AG04449 (cell line): ENCODE results near the gene CA4.

ENCODE experiments used
- CTCF ChIA-PET: fragments of 350-600 bp; formaldehyde crosslinking; extraction: SDS; loops from one replicate; lab custom pipeline; 2021; ENCODE audit warnings: antibody characterized with exemption; lab: Yijun Ruan, JAX
- POLR2A ChIA-PET: fragments of 400-600, 350-600 bp; formaldehyde crosslinking; extraction: SDS; loops from one replicate; lab custom pipeline; 2020; ENCODE audit warnings: antibody characterized with exemption, inconsistent platforms; lab: Yijun Ruan, JAX
- DNase-seq: peaks from one replicate; pipeline ENCODE4 v3.0.0-alpha.2; 2010; ENCODE audit warnings: low read depth, low spot score
- H3K4me3 ChIP-seq: 2 replicates; pipeline ENCODE4 v1.5.1; 2011; ENCODE audit warnings: low read depth, mild to moderate bottlenecking, control low read depth, low read length
- TF ChIP-seq, protein P1 (sequence below): IDR thresholded peaks from one replicate; pipeline ENCODE4 v1.5.1; 2011; ENCODE audit warnings: mild to moderate bottlenecking, moderate library complexity, low read length, control low read depth, inconsistent platforms; ENCODE audit not compliant: insufficient read depth; ENCODE audit errors: missing control alignments

Gene CA4

DNA sequence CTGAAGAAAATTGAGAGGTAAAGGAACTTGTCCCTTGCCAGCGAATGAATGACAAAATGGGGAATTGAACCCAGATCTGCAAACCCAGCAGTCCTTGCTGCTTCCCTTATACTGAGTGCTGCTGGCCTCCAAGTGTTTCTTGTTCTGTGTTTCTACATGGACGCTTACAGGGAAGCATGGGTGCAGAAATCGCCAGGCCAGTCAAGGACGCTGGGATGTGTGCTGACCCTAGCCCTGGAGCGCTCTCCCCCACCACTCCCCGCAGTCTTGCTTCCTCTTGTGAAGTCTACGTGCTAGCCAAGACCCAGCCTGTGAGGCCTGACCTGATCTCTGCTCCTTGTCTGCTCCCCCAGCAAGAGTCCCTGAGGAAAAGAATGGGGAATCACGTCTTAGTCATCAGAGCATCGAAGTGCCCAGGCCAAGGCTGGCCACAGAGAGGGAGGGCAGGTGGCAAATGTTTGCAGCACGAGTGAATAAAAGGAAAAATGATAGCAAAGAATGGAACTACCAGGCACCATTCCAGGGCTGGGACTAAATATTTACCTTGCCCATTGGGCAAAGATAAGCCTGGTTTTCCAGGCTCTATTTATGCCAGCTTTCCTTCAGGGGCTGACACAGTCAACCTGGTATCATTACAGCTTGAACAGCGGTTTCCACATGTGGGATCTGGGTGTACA is 17.4 kb downstream of the CA4 start:
- ChIA-PET CTCF (interaction anchor here (1.0 to 1.2 kb wide), 2 partner anchors 25 to 27 kb away, joined by 3 to 4 read pairs; no protein-coding TSS in a partner anchor), POLR2A (no interaction called here)
- no peak for DNase-seq
- TF ChIP-seq, protein P1, sequence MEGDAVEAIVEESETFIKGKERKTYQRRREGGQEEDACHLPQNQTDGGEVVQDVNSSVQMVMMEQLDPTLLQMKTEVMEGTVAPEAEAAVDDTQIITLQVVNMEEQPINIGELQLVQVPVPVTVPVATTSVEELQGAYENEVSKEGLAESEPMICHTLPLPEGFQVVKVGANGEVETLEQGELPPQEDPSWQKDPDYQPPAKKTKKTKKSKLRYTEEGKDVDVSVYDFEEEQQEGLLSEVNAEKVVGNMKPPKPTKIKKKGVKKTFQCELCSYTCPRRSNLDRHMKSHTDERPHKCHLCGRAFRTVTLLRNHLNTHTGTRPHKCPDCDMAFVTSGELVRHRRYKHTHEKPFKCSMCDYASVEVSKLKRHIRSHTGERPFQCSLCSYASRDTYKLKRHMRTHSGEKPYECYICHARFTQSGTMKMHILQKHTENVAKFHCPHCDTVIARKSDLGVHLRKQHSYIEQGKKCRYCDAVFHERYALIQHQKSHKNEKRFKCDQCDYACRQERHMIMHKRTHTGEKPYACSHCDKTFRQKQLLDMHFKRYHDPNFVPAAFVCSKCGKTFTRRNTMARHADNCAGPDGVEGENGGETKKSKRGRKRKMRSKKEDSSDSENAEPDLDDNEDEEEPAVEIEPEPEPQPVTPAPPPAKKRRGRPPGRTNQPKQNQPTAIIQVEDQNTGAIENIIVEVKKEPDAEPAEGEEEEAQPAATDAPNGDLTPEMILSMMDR, result no peak
- no peak overlapping the region for H3K4me3 ChIP-seq

DNA sequence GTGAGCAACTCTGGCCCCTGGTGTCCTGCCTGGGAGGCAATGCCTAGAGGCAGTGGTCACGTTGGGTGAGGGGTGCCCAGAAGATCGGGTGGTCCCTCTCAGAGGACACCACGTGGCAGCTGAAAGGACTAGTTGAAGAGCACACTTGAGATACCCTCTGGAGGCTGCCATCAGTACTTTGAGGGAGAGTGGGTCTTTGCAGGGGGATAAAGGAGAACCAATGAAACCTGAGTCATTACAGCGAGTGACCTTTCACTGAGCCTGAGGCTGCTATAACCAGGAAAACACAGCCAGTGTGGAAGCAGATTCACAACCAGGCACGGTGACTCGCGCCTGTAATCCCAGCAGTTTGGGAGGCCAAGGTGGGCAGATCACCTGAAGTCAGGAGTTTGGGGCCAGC is 18.9 kb downstream of the CA4 start:
- CTCF ChIA-PET, result no interaction called here
- TF ChIP-seq, protein P1, result no peak
- no peak overlapping the region for H3K4me3 ChIP-seq
- POLR2A ChIA-PET, result no interaction called here
- DNase-seq, result no peak

DNA sequence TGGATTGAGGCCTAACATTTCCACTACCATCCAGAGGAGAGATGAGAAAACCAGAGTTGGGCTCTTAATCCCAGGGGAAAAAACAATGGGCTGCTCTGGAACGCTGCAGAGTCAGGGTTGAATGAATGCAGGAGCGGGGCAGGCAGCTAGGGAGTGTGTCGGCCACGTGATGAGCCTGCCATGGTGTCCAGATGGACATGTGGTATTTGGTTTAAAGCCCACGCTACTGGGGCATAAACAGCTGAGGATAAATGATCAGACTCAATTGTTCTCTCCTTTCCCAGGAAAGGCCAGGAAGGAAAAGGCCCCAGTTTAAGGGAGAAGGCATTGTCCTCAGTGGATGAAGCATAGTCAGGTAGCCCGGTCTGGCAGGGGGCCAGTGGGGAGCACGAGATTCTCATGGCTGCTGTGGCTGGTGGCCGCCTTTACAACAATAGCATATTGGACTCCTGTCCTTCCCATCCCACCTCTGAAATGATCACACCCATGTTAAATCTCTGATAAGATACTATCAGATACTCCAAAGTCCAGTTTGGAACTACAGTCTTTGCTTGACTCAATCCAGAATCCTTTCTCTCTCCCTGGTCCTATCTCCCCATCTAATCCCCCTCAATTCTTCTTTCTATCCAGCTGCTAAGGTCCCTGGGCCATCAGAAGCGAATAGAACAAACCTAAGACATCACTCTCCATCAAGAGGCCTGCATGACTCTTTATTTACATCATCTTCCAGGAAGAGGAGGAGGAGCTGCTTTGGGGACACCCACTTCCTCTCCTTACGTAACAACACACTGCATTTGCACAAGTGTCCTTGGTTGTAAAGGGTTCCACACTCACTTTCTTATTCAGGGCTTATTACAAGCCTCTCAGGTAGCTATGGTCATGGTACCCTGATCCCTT is 20.4 kb downstream of the CA4 start:
- ChIA-PET CTCF (interaction anchor here (0.6 to 2.8 kb wide), 4 partner anchors 21 to 233 kb away, joined by 3 to 32 read pairs (median 6); partner anchors contain the start of gene CA4), POLR2A (no interaction called here)
- H3K4me3 ChIP-seq, result no peak overlapping the region
- TF ChIP-seq, protein P1, result no peak
- DNase-seq, result no peak

GRCh38 chr17:60170835-60171752 is 21.3 kb downstream of the CA4 start:
- no peak for DNase-seq
- TF ChIP-seq, protein P1, result no peak
- POLR2A ChIA-PET, result no interaction called here
- no peak overlapping the region for H3K4me3 ChIP-seq
- CTCF ChIA-PET, result interaction anchor here (0.6 to 2.8 kb wide), 4 partner anchors 9 to 232 kb away, joined by 3 to 32 read pairs (median 6); partner anchors contain the start of gene CA4

GRCh38 chr17:60171753-60172079 is 21.9 kb downstream of the CA4 start:
- DNase-seq, result no peak
- ChIA-PET CTCF (interaction anchor here (1.6 to 2.8 kb wide), 3 partner anchors 10 to 30 kb away, joined by 4 to 32 read pairs (median 8); partner anchors contain the start of gene CA4), POLR2A (no interaction called here)
- TF ChIP-seq, protein P1, result no peak
- no peak overlapping the region for H3K4me3 ChIP-seq
